Measurements from ENCODE around the gene AKT2.

DNA sequence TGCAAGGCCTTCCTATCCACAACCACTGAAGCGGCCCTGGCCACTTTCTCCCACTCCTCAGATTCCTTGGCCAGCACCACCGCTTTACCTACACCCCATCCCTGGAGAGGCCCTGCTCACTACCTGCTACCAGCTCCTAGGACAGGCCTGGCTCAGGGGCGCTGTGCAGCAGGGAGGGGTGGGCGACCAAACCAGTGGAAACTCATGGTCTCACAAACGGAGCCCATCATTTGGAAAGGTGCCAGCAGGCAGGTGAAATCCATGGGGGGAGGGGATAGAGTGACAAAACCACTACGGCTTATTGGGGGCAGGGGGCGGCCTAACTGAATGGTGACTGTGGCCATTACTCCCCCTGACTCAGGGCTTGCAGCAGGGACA lies 35.4 kb upstream of the AKT2 start:
- TF ChIP-seq EZH2 (IDR thresholded peaks at IDR 0.05; ENCODE audit: insufficient read depth, low read length) = no peak
- TF ChIP-seq, protein P1, sequence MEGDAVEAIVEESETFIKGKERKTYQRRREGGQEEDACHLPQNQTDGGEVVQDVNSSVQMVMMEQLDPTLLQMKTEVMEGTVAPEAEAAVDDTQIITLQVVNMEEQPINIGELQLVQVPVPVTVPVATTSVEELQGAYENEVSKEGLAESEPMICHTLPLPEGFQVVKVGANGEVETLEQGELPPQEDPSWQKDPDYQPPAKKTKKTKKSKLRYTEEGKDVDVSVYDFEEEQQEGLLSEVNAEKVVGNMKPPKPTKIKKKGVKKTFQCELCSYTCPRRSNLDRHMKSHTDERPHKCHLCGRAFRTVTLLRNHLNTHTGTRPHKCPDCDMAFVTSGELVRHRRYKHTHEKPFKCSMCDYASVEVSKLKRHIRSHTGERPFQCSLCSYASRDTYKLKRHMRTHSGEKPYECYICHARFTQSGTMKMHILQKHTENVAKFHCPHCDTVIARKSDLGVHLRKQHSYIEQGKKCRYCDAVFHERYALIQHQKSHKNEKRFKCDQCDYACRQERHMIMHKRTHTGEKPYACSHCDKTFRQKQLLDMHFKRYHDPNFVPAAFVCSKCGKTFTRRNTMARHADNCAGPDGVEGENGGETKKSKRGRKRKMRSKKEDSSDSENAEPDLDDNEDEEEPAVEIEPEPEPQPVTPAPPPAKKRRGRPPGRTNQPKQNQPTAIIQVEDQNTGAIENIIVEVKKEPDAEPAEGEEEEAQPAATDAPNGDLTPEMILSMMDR (IDR thresholded peaks at IDR 0.05; ENCODE audit: insufficient read depth, low read depth, low read length) = no peak
